DMS79 treated with DMSO at 0.1 percent for 48 hours (cell line): ENCODE data around the gene IL20RB.
A peak's percentile ranks its signal among the peaks of the same experiment; 100 is the strongest.
"Not testable (repeated sequence)": the region's sequence is repeated elsewhere in the genome, so short reads cannot be mapped to it uniquely, and the experiment has no call there.

ENCODE experiments used
- DNase-seq: peaks from one replicate; lab custom pipeline; 2025; lab: John Stamatoyannopoulos, UW

IL20RB gene

GRCh38 chr3:136987398-136987980 lies 29.7 kb downstream of the IL20RB start:
- DNase-seq = not testable (repeated sequence)

- DNase-seq = no peak
These were observed 30.9 kb downstream of the IL20RB start for GRCh38 chr3:136988651-136989050.

DNA sequence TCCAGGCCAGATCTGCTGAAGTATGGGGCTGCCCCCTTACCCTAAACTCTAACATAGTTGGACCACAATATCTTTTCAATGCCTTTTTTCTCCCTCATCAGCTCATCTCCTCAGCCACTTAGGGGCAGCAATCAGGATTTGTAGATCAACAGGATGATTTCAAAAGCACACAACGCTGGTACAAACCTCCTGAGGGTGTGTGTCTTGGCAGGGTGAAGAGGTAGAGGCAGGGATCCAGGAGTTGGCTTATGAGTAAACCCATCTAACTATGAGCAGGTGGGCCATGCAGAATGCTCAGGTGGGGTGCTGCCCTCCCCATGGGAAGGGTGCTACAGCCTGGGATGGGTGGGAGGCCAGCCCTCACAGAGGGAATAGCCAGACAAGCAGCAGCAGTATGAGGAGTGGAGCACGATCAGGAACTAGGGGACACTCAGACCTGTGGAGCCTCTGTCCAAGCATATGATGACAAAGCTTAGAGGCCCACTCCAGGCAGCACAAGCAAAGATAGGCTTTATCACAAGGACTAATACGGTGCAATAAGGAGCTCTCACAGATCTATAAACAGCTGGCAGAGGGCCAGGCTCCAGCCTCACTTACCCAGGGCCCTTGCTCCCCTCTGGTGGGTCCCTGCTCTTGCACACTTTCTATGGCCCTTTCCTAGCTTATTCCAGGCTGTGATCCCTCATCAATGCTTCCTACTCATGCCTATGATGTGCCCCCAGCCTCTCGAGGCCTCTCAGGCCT lies 32.2 kb downstream of the IL20RB start:
- no peak for DNase-seq

- no peak for DNase-seq
These were observed 33.0 kb downstream of the IL20RB start for GRCh38 chr3:136990826-136991225.

- DNase-seq = no peak
These were observed 34.3 kb downstream of the IL20RB start for GRCh38 chr3:136992115-136992514.

DNA sequence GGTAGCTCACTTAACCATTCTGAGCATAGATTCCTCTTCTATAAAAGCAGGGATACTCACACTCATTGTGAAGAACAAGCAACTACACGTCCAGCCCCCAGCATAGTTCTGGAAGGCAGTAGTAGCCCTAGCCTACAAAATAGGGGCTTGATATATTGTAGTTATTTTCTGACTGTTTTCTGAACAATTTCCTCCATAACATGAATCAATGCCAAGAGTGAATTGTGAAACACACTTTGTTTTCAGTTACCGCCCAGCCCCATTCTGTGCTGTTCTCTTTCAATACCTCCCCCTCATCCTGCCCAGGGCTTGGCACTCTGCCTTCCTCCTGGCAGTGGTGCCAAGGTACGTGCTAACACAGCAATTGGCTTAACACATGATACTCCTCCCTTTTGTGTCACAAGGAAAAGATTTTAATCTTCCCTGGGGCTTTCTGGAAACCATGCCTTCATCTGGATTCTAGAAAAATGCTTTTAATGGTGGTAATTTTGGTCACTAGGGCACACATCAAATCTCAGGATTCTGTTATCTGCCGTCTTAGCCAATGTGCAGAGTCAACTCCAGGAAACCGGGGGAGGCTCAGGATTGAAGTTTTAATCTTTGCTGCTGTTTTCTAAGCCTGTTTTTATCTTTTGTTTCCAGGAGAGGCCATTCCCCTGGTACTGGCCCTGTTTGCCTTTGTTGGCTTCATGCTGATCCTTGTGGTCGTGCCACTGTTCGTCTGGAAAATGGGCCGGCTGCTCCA lies 37.2 kb downstream of the IL20RB start:
- DNase-seq = no peak

GRCh38 chr3:136995652-136996051 lies 37.9 kb downstream of the IL20RB start:
- no peak for DNase-seq

- DNase-seq = no peak
These were observed 42.3 kb downstream of the IL20RB start for GRCh38 chr3:137000039-137000438.

GRCh38 chr3:137007376-137007775 lies 49.6 kb downstream of the IL20RB start:
- DNase-seq = not testable (repeated sequence)

GRCh38 chr3:137008131-137008530 lies 50.3 kb downstream of the IL20RB start:
- no peak for DNase-seq

DNA sequence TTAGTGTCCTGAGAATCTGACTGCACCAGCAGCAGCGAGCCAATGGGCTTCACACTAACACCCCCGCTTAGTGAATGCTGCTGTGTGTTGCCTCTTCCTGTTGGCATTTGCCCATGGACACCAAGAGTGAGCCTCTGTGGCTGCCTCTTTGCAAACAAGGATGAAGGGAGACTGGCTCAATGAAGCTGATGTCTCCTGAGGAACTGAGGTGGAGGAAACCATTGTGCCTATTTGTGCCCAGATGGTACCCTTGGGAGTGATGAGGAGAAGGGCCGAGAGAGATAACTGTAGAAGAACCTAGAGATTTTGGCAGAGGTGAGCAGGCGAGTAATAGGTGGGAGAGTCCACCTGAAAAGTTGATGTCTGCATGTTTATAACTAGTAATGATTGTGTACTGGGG lies 51.2 kb downstream of the IL20RB start:
- no peak for DNase-seq

DNA sequence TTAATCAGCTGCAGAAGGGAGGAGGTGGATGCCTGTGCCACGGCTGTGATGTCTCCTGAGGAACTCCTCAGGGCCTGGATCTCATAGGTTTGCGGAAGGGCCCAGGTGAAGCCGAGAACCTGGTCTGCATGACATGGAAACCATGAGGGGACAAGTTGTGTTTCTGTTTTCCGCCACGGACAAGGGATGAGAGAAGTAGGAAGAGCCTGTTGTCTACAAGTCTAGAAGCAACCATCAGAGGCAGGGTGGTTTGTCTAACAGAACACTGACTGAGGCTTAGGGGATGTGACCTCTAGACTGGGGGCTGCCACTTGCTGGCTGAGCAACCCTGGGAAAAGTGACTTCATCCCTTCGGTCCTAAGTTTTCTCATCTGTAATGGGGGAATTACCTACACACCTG lies 52.4 kb downstream of the IL20RB start:
- no peak for DNase-seq

DNA sequence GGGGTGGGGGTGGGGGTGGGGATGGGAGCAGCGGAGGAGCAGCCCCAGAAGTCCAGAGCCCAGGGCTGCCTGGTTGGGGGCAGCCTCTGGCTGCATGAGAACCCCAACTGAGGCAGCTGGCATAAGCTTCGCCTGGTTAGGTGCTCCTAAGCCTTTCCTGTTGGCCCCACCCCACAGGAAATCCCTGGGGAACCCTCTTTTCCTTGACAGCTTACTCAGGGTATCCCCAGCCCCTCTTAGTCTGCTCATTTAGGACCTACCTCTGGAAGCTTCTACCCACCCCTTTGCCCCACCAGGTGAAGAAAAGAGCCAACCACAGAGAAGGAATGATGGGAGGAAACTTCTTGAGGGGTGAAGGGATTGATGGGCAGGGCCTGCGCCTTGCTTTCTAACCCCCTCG lies 53.4 kb downstream of the IL20RB start:
- DNase-seq = no peak

DNA sequence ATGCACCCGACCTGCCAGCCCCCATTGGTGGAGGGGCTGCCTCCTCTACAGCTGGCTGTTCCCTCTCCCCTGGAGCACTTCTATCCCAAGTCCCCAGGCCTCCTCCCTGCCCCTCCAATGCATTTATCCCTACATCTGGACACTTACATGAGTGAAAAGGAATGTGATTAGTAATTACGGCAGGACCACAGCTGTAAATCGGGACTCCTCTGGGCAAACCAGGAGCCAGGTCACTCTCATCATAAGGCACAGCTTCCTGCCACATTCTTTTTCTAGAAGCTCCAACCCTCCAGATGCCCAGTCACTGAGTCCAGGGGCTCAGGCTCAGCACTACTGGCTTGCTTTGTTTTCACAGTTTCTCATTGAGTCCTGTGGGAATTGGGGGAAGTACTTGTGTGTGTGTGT lies 54.3 kb downstream of the IL20RB start:
- no peak for DNase-seq

DNA sequence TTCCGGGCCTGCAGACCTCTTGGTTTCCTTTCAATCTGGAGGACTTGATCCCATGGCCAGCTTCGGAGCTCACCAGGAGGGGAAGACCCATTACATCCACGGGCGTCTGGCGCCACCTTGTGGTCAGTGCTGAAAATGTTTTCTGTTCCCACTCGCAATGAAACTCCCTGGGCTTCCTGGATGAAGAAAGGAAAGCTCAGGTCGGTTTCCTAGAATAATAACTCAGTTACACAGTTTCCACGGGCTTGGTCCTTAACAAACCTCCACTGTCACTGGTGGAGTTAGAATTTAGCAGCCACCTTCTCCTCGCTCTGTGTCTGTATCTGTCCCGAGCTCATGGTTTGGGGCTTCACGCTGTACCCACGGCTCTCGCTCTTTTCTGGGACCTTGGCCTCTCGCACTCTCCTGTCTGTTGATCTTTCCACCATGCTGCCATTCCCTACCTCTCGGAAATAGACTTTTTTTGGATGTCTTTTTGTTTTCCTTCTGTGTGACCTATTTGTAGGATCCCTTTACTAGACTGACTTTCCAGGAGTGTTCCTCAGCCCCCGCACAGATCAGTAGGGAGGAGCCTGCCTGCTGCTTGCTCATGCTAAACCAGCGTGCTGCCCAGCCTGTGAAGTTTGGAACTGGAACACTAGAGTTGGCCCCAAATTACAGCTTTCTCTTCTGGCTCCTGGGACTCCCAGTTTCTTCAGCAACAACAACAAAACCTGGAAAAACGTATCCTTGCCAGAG lies 56.3 kb downstream of the IL20RB start:
- peak; percentile 79 for DNase-seq

DNA sequence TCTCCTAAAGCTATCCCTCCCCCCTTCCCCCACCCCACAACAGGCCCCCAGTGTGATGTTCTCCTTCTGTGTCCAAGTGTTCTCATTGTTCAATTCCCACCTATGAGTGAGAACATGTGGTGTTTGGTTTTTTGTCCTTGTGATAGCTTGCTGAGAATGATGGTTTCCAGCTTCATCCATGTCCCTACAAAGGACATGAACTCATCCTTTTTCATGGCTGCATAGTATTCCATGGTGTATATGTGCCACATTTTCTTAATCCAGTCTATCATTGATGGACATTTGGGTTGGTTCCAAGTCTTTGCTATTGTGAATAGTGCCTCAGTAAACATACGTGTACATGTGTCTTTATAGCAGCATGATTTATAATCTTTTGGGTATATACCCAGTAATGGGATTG lies 59.5 kb downstream of the IL20RB start:
- not testable (repeated sequence) for DNase-seq

GRCh38 chr3:137020315-137020714 lies 62.5 kb downstream of the IL20RB start:
- DNase-seq = no peak

GRCh38 chr3:137020888-137021287 lies 63.1 kb downstream of the IL20RB start:
- DNase-seq = no peak

GRCh38 chr3:137024348-137024747 lies 66.6 kb downstream of the IL20RB start:
- DNase-seq = no peak

DNA sequence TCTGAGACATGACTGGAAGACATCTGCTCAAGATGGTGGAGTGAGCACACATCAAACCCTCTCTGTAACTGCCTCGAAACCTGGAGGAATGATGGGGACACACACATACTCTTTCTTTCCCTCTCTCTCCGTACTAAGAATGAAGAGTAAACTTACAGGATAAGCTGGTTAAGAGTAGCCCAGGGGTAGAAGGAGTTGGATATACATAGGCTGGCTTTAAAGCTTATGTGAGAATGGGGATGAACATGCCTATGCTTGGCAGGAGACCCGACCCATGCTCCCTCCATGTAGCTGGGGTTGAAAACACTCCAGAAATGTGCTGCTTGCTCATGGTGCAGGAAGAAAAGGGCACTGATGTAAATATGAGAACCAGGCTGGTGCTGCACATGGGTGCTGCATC lies 68.9 kb downstream of the IL20RB start:
- DNase-seq = no peak

DNA sequence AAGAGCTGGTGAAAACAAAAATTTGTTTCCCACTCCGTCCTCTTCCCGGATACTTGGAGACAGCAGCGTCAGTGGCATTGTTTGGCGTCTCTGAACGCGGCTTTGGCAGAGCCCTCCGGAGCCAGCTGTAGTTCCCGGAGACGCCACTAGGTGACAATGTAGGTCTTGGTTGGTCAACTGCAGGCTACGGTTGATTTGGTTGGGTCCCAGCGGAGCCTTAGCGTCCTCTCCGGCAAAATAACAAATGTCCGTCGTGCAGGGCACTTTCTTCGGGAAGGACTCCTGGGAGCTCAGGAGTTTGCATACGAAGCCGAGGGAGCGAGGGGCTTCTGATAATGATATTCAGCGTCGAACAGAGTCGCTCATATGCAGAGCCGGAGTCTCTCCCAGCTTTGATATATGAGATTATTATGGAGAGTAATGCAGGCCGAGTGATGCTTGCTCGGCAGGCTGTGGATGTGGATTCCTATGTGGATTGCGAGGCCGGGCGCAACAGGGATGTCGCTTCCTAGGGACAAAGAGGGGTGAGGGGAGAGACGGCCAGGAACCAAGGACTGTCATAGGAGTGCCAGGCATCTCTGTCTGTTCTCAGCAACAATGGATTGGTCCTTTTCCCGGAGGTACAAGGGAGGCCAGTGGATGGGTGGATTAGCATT lies 74.8 kb downstream of the IL20RB start:
- DNase-seq = peak; percentile 87

DNA sequence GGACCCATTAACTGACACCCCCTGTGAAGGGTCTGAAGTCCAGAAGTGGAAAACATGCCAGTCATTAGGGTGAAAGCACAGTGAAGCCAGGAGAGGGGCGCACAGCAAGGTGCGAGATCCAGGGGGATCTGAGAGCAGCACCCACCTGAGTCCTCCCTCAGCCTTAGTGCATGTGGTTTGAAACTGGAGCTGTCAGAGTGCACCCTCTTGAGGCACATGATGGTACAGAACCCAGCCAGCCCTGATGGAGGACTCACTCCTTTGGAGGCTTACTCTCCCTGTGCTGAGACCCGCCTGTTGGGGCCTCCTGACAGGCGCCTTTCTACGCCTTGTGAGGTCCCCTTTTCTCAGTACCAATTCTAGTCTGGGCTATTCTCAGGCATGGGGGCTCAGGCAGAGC lies 77.8 kb downstream of the IL20RB start:
- DNase-seq = no peak
